GM12864 (cell line): ENCODE measurements around the gene LCE3D.
"Not testable (repeated sequence)": the region's sequence is repeated elsewhere in the genome, so short reads cannot be mapped to it uniquely, and the experiment has no call there.

Experiments
- DNase-seq: peaks from one replicate; pipeline ENCODE4 v3.0.0-alpha.2; 2011; ENCODE audit warnings: low read depth
- H3K4me3 ChIP-seq: 2 replicates; pipeline ENCODE4 v1.5.1; 2011; ENCODE audit warnings: mild to moderate bottlenecking, low read depth, low read length, control low read depth
- TF ChIP-seq, protein P1 (sequence below): IDR thresholded peaks from 2 replicates; pipeline ENCODE4 v1.5.1; 2011; ENCODE audit warnings: low read depth, mild to moderate bottlenecking, moderate library complexity, low read length, control low read depth, inconsistent platforms; ENCODE audit errors: missing control alignments

LCE3D gene

DNA sequence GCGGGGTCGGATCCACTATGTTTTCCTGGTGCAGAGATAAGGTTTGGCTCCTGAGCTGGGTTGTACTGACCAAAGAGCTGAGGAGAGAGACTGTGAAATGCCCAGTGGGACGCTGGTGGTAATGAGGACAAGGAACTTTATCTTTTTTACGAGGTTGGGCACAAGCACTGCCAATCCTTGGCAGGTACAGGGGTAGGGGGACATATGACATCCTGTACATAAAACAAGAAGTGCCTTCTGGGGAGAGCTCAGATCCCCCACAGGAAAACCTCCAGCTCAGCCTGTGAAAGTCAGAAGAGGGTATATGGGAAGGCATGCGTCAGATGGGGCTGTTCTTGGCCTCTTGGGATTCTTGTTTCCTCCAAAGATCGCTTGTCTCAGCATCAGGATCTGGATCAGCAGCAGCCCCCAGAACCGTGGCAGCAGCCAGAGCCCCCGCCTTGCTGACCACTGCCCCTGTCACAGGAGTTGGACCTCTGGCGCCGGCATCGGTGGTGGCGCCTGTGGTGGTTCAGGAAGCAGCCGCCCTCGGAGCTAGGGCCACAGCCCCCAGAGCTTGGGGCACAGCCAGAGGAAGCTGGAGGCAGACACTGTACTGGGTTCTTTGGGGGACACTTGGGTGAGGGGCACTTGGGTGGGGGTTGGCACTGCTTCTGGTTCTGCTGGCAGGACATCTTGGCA lies 14.6 kb downstream of the LCE3D start:
- H3K4me3 ChIP-seq: no peak overlapping the region
- TF ChIP-seq, protein P1, sequence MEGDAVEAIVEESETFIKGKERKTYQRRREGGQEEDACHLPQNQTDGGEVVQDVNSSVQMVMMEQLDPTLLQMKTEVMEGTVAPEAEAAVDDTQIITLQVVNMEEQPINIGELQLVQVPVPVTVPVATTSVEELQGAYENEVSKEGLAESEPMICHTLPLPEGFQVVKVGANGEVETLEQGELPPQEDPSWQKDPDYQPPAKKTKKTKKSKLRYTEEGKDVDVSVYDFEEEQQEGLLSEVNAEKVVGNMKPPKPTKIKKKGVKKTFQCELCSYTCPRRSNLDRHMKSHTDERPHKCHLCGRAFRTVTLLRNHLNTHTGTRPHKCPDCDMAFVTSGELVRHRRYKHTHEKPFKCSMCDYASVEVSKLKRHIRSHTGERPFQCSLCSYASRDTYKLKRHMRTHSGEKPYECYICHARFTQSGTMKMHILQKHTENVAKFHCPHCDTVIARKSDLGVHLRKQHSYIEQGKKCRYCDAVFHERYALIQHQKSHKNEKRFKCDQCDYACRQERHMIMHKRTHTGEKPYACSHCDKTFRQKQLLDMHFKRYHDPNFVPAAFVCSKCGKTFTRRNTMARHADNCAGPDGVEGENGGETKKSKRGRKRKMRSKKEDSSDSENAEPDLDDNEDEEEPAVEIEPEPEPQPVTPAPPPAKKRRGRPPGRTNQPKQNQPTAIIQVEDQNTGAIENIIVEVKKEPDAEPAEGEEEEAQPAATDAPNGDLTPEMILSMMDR: no peak
- no peak for DNase-seq

DNA sequence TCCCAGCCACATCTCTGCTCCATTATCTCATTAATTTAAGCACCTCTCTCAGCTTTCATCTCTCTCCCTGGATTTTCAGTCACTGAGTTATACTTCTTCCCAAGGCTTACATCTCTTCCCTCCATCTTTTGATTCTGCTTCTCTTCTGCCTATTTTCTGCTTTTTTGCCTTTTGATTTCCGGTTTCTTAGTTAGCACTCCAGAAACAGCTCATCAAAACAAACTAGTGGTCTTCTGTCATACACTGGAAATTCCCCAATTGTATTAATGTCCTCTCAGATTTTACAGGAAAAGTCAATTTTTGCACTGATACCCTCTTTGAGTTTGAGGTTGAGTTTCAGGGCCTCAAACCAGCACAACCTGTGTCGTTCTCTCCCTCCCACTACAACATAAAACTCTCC lies 15.2 kb downstream of the LCE3D start:
- no peak for DNase-seq
- TF ChIP-seq, protein P1: no peak
- H3K4me3 ChIP-seq: no peak overlapping the region

DNA sequence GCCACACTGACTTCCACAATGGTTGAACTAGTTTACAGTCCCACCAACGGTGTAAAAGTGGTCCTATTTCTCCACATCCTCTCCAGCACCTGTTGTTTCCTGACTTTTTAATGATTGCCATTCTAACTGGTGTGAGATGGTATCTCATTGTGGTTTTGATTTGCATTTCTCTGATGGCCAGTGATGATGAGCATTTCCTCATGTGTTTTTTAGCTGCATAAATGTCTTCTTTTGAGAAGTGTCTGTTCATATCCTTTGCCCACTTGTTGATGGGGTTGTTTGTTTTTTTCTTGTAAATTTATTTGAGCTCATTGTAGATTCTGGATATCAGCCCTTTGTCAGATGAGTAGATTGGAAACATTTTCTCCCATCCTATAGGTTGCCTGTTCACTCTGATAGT lies 32.0 kb downstream of the LCE3D start:
- DNase-seq, H3K4me3 ChIP-seq: not testable (repeated sequence)

DNA sequence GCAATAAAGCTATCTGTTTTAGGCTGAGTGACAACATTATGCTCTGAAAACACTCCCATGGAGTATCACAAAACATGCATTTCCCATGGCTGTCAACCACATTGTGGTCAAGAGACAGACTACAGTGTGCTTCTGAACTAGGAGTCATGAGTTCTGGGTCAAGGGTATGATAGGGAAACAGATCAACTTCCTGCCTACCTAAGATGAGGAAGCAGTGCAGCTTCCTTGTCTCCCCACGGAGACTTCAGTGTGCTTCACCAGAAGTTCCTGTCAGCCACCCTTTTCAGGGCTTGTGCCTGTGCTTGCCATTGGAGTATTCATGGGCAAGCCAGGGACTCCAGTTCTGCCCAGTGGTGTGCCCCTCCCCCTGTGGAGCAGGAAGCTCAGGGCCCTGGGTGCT lies 33.6 kb downstream of the LCE3D start:
- no peak for DNase-seq
- TF ChIP-seq, protein P1: no peak

DNA sequence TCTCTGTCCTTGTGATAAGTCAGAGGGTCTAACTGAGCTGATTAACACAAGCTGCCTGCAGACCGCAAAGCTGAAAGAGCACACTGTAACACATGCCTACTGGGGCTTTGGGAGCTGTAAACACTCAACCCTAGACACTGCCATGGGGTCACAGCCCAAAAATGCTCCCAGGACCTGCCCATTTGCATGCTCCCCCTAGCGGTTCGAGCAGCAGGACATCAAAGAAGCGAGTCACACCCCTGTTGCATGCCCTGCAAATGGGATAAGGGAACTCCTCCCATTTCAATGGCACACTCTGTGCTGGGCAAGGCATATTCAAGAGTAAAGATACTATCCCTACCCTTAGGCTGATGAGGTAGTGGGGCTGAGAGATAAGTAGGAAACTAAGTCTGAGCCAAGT lies 36.5 kb downstream of the LCE3D start:
- no peak overlapping the region for H3K4me3 ChIP-seq
- TF ChIP-seq, protein P1: peak; percentile 71
- DNase-seq: no peak

More for the DNA sequence above, 33.6 kb downstream of the LCE3D start:
- H3K4me3 ChIP-seq: no peak overlapping the region

DNA sequence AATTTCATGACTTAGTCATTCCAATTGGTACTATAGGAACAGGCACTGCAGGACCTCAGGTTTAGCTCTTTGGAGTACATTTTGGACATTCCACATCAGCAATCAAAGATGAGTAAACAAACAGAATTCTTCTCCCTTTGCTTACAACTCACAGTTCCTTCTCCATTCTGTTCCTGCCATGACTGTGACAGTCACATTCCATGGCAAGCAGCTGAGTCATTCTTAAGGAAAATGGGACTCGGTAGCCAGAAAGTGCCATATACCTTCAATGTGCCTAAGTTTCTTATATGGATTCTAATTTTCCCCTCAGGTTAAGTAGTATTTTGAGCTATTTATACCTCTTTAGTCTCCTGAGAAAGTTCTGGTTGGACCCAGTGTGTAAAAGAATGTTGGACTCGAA lies 40.4 kb downstream of the LCE3D start:
- no peak for DNase-seq
- TF ChIP-seq, protein P1: no peak
- H3K4me3 ChIP-seq: no peak overlapping the region

DNA sequence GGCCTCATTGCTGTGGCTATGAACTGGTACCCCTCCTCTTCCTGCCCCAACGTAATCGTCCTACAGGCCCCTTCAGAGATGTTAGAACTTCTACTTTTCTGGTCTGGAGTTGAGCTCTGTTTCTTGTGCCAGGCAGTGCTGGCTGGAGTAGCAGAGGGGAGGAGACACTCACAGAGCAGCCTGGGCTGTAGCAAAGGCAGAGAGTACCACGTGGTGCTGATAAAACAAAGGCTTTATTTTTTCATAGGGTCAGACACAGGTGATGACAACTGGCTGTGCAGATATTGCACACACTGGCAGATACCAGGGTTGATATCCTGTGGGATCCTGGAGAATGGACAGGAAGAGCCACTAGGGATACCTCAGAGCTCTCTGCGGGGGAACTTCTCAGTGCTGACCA lies 42.8 kb downstream of the LCE3D start:
- no peak for DNase-seq
- TF ChIP-seq, protein P1: no peak
- no peak overlapping the region for H3K4me3 ChIP-seq
